ENCODE data around the gene DNER. TPM values are rescaled to one million over a fixed set of nuclear protein-coding genes. Genes with fewer than 3 reads are reported as not detected.

The DNER gene
- polyA plus RNA-seq, 1 donor (not counting 4 experiments of a cell fraction or from before 2014, with no cell fraction given), result 8.5 TPM

- no peaks in the 10 kb centered on the region for H3K79me2 ChIP-seq (ENCODE audit: control insufficient read depth, insufficient read depth, low read length)
- H2AFZ ChIP-seq (ENCODE audit: control insufficient read depth, low read length), result no peak overlapping the region
- no peaks in the 10 kb centered on the region for H3K36me3 ChIP-seq (ENCODE audit: control insufficient read depth in 2 of 2, extremely low read depth in 1 of 2, insufficient read depth in 2 of 2, low read length in 2 of 2)
- no peaks in the 10 kb centered on the region for H3K9me3 ChIP-seq (ENCODE audit: control insufficient read depth, low read depth, low read length)
- dilution Hi-C loops (cut with MboI; ENCODE audit: extremely low pct_ligation_motif_present, low sequenced_read_pairs), result no loop called here
- no peaks in the 10 kb centered on the region for H4K20me1 ChIP-seq (ENCODE audit: control insufficient read depth, extremely low read depth, insufficient read depth, low read length)
- no peak for FAIRE-seq
- DNase-seq (ENCODE audit: low read depth, low spot score), result no peak
- H3K9me1 ChIP-seq (ENCODE audit: control insufficient read depth, extremely low read depth, insufficient read depth, low read length), result no peaks in the 10 kb centered on the region
- H3K4me2 ChIP-seq (ENCODE audit: control insufficient read depth, extremely low read depth, insufficient read depth, low read depth, low read length), result no peak overlapping the region
- no peak for TF ChIP-seq EZH2 (IDR thresholded peaks at IDR 0.05; ENCODE audit: low read length)
- TF ChIP-seq, protein P1, sequence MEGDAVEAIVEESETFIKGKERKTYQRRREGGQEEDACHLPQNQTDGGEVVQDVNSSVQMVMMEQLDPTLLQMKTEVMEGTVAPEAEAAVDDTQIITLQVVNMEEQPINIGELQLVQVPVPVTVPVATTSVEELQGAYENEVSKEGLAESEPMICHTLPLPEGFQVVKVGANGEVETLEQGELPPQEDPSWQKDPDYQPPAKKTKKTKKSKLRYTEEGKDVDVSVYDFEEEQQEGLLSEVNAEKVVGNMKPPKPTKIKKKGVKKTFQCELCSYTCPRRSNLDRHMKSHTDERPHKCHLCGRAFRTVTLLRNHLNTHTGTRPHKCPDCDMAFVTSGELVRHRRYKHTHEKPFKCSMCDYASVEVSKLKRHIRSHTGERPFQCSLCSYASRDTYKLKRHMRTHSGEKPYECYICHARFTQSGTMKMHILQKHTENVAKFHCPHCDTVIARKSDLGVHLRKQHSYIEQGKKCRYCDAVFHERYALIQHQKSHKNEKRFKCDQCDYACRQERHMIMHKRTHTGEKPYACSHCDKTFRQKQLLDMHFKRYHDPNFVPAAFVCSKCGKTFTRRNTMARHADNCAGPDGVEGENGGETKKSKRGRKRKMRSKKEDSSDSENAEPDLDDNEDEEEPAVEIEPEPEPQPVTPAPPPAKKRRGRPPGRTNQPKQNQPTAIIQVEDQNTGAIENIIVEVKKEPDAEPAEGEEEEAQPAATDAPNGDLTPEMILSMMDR (optimal IDR thresholded peaks at IDR 0.05 in 1 of 3, IDR thresholded peaks at IDR 0.05 in 1 of 3, conservative IDR thresholded peaks at IDR 0.05 in 1 of 3; ENCODE audit: extremely low read depth in 1 of 3, insufficient read depth in 2 of 3, low read length in 3 of 3), result no peak
- H3K4me1 ChIP-seq (ENCODE audit: control insufficient read depth, extremely low read depth, insufficient read depth, low read length), result no peaks in the 10 kb centered on the region
- no peak overlapping the region for H3K27ac ChIP-seq (ENCODE audit: control insufficient read depth, insufficient read depth, low read length)
- no peaks in the 10 kb centered on the region for H3K27me3 ChIP-seq (ENCODE audit: control insufficient read depth, extremely low read depth, insufficient read depth, low read length)
- no peak overlapping the region for H3K9ac ChIP-seq (ENCODE audit: control insufficient read depth, extremely low read depth, insufficient read depth, low read length)
- H3K4me3 ChIP-seq (ENCODE audit: control insufficient read depth in 2 of 3, extremely low read depth in 1 of 3, insufficient read depth in 2 of 3, low read depth in 1 of 3, low read length in 3 of 3), result no peak overlapping the region
Measured at GRCh38 chr2:229738024-229738625, 23.8 kb upstream of the DNER start.

DNA sequence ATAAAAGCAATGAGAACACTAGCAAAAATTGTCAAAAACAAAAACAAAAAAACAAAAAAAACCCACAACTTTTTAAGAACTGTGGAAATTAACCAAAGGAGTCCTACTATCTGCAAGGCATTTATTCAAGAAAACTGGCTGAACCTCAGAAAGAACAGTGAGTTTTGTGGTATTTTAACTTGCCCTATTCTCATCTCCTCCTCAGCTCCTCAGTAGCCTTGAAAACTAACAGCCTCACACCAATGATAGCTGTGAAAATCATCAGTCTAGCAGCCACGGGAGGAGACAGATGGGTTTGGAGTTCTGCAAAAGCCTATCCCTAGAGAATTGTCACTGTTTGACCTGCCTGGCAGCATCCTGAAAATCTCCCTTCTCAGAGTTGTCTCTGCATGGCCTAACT lies 20.1 kb upstream of the DNER start:
- Histone ChIP-seq H3K79me2 (ENCODE audit: control insufficient read depth, insufficient read depth, low read length) (no peaks in the 10 kb centered on the region), H3K4me3 (ENCODE audit: control insufficient read depth in 2 of 3, extremely low read depth in 1 of 3, insufficient read depth in 2 of 3, low read depth in 1 of 3, low read length in 3 of 3) (no peak overlapping the region)
- dilution Hi-C loops (cut with MboI; ENCODE audit: extremely low pct_ligation_motif_present, low sequenced_read_pairs), result no loop called here

More for the DNA sequence above, 20.1 kb upstream of the DNER start:
- Histone ChIP-seq H3K27me3 (ENCODE audit: control insufficient read depth, extremely low read depth, insufficient read depth, low read length) (no peaks in the 10 kb centered on the region), H3K4me2 (ENCODE audit: control insufficient read depth, extremely low read depth, insufficient read depth, low read depth, low read length) (no peak overlapping the region), H3K36me3 (ENCODE audit: control insufficient read depth in 2 of 2, extremely low read depth in 1 of 2, insufficient read depth in 2 of 2, low read length in 2 of 2) (no peaks in the 10 kb centered on the region), H3K9ac (ENCODE audit: control insufficient read depth, extremely low read depth, insufficient read depth, low read length) (no peak overlapping the region), H3K9me1 (ENCODE audit: control insufficient read depth, extremely low read depth, insufficient read depth, low read length) (no peaks in the 10 kb centered on the region), H2AFZ (ENCODE audit: control insufficient read depth, low read length) (no peak overlapping the region), H4K20me1 (ENCODE audit: control insufficient read depth, extremely low read depth, insufficient read depth, low read length) (no peaks in the 10 kb centered on the region), H3K9me3 (ENCODE audit: control insufficient read depth, low read depth, low read length) (no peaks in the 10 kb centered on the region), H3K27ac (ENCODE audit: control insufficient read depth, insufficient read depth, low read length) (no peak overlapping the region), H3K4me1 (ENCODE audit: control insufficient read depth, extremely low read depth, insufficient read depth, low read length) (no peaks in the 10 kb centered on the region)
- no peak for DNase-seq (ENCODE audit: low read depth, low spot score)
- no peak for FAIRE-seq
- TF ChIP-seq, protein P1 (optimal IDR thresholded peaks at IDR 0.05 in 1 of 3, IDR thresholded peaks at IDR 0.05 in 1 of 3, conservative IDR thresholded peaks at IDR 0.05 in 1 of 3; ENCODE audit: extremely low read depth in 1 of 3, insufficient read depth in 2 of 3, low read length in 3 of 3), result no peak
- no peak for TF ChIP-seq EZH2 (IDR thresholded peaks at IDR 0.05; ENCODE audit: low read length)

Measured in keratinocyte (primary cell).